ENCODE measurements around the gene ADCY5.

DNA sequence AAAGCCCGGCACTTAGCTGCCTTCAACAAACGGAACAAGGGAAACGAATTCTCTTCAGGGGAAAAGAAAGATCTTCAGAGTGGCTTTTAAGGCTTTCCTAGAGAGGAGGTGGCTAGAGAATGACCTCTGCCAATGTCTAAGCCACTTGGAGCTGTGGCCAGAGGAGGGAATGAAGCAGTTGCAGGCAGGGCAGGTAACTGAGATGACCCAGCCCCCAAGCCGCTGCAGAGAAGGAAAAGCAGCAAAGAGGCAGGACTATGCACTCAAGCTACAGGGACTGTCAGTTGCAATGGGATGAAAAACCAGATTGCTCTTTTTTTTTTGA is 133.7 kb downstream of the ADCY5 start:
- TF ChIP-seq YY1 (IDR thresholded peaks at IDR 0.05; ENCODE audit: insufficient read depth, insufficient read length) (no peak), SUZ12 (IDR thresholded peaks at IDR 0.05; ENCODE audit: extremely low read depth, insufficient read depth, insufficient read length) (no peak), ZNF274 (IDR thresholded peaks at IDR 0.05; ENCODE audit: low read depth, low read length) (no peak)

Measured in NT2/D1 (cell line).